GM18861 (cell line): ENCODE measurements around the gene BET1.
"Not testable (repeated sequence)": the region's sequence is repeated elsewhere in the genome, so short reads cannot be mapped to it uniquely, and the experiment has no call there.

Source experiments
- ATAC-seq: cut with Tn5 transposase; IDR thresholded peaks from one replicate; pipeline ENCODE4 v1.9.1; 2021; ENCODE audit not compliant: unreplicated experiment

BET1 gene

DNA sequence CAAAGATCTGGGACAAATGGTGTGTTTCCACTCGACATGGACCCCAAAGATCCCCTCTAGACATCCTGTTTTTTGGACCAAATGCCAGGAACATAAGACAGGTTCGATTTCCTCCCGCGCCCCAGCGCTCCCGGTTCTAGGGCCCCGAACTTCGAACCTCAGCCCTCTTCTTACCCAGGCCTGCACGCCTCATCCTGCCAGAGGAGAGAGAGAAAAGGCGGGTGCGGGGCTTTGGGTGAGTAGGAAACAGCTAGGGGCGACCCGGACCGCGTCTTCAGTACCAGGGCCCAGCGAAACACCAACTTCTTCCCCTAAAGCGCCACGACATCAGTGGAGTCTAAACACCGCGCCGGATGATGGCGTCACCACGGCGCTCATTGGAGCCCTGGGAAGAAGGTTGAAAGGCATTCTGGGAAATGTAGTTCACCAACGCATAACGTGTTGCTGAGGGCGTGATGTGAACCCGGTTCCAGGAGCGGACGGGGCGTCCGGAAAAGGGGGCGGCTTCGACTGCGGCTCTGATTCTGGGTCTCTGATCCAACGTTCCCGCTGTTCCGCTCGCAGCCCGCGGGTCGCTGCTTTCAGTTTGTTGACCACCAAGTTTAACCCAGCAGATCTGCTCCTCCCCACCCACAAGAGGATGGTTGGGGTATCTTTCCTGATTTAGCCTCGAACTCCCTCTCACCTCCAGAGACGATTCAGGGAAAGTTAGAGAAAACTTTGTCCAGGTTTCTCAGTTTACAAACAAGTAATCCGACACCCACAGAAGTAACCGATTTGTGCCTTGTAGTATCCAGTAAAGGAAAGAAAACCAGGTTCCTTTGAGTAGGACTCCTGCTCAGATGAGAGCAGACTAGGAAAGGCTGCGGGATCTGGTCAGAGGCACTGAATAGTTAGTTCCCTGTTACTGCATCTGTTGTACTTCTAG is at the start of gene BET1:
Gene BET1, minus strand, starts transcription at position 332 of the 928 bp plus-strand sequence. Its CDS starts 139 bp downstream, at position 193.
- ATAC-seq, result peak; percentile 97

- ATAC-seq, result no peak
These were observed 49.4 kb upstream of the BET1 start for GRCh38 chr7:94053532-94053931.

DNA sequence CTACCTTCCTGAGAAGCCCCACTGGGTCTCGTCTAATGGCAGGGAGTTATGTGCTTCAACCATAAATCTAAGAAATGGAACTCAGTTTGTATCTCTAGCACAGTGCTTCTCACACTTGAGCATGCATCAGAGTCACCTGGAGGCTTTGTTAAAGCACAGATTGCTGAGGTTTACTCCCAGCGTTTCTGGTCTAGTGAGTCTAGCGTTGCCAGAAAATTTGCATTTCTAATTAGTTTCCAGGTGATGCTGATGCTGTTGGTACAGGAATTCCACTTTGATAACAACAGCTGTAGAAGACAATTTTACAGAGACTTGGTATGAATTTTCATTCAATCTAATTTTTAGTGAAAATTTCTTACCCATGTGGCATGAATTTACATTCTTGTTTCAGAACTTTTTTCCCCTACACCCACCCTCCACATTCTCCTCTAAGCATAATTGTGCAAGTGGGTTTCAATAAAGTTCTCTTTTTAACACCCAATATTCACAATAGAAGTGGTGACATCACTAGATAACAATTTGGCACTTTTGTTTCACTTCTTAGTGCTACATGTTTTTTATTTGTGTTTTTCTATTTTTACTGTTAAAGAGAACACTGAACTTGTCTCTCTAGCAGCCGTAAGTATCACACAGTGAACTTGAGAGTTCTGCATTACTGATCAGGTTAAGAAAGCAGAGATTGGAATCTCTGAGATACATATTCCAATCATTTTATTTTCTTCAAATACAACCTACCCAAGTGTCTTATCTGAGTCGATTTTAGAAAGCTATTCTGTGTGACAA is 48.4 kb upstream of the BET1 start:
- peak; percentile 47 for ATAC-seq

GRCh38 chr7:94050046-94050445 is 45.9 kb upstream of the BET1 start:
- peak; percentile 86 for ATAC-seq

DNA sequence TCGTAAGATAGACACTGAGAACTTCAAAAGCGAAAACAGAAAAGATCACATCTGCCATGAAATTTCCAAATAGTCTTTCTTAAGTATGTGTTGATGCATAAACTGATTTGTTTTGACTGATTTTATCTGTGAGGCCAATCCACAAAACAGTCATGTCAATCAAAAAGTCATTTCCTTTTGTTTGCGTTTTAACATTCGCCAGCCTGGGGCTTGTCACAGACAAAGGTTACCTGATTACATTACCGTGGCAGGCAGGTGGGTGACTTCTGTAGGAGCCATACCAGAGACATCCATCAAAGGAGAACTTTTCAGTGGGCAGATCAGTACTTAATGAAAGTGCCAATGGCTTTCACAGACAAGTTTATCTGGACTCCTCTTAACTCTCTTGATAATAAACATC is 45.5 kb upstream of the BET1 start:
- peak; percentile 13 for ATAC-seq

GRCh38 chr7:94048755-94049154 is 44.6 kb upstream of the BET1 start:
- no peak for ATAC-seq

GRCh38 chr7:94047956-94048355 is 43.8 kb upstream of the BET1 start:
- no peak for ATAC-seq

DNA sequence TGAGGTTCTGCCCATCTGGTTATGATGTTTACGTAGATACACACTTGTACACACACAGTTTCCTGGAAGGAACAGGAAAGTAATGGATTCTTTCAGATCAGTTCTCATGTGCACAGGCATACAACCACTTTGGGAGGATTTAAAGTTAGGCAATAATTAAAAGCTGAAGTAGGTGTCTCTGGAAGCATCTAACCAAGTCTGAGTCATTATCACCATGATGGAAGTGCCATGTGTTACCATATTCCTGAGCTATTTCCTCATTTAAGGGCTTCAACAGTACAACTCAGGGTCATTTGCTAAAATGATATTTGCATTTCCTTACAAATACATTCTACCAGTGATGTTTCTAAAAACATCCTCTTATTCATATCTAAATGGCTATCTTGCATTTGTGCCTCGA is 41.4 kb upstream of the BET1 start:
- no peak for ATAC-seq

- ATAC-seq, result no peak
These were observed 40.7 kb upstream of the BET1 start for GRCh38 chr7:94044806-94045205.

- no peak for ATAC-seq
These were observed 39.1 kb upstream of the BET1 start for GRCh38 chr7:94043299-94043698.

GRCh38 chr7:94042381-94042780 is 38.2 kb upstream of the BET1 start:
- ATAC-seq, result peak; percentile 93

- ATAC-seq, result no peak
These were observed 37.4 kb upstream of the BET1 start for GRCh38 chr7:94041529-94041928.

- ATAC-seq, result no peak
These were observed 36.1 kb upstream of the BET1 start for GRCh38 chr7:94040254-94040653.

DNA sequence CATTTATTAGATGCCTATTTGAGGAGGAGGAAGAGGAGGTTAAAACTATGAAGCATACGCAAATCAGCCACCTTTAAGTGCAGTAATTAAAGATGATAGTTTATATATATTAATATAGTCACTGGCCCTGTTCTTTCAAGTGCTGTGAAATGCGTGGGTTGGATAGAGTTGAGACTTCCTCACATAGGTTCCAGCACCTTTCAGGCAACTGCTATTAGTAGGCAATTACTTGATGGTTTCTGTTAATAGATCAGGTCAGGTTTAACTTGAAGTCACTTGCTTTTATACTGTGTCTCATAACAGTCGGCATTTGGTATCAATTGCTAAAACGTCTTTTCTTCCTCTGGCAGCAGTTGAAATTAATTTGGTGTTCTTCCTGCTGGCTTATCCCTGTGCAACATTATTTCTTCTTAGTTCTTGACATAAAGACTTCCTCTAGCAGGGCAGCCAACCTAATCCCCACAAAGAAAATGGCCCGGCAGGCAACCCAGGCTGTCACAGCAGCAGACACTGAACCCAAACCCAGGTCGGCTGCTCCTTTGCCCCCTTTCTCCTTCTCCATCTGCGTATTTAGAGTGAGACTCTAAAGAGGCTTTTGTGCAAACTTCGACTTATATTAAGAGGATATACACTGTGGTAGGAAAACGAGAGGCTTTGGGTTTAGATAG is 35.3 kb upstream of the BET1 start:
- ATAC-seq, result no peak

- peak; percentile 48 for ATAC-seq
These were observed 27.7 kb upstream of the BET1 start for GRCh38 chr7:94031865-94032264.

GRCh38 chr7:94030634-94031033 is 26.5 kb upstream of the BET1 start:
- no peak for ATAC-seq

GRCh38 chr7:94029976-94030375 is 25.8 kb upstream of the BET1 start:
- ATAC-seq, result no peak

DNA sequence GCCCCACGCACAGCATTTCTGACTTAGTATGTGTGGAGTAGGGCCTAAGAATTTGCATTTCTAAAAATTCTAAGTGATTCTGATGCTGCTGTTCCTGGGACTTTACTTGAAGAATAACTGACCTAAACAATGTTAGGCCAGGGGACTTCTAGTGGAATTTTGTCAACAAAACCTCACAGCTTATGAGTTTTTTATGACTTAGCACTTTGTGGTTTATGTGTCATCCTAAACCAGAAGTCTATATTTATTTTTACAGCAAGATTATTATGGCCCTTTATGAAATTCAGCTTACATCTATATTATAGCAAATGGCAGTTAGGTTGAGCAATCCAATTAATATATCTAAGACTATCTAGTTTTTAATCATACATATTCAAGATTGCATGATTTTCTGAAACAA is 24.6 kb upstream of the BET1 start:
- ATAC-seq, result no peak

DNA sequence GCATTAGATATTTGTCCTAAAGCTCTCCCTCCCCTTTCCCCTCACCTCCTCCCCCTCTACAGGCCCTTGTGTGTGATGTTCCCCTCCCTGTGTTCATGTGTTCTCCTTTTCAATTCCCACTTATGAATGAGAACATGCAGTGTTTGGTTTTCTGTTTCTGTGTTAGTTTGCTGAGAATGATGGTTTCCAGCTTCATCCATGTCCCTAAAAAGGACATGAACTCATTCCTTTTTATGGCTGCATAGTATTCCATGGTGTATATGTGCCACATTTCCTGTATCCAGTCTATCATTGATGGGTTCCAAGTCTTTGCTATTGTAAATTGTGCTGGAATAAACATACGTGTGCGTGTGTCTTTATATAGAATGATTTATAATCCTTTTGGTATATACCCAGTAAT is 22.5 kb upstream of the BET1 start:
- ATAC-seq, result not testable (repeated sequence)

- ATAC-seq, result no peak
These were observed 18.4 kb upstream of the BET1 start for GRCh38 chr7:94022550-94022949.

DNA sequence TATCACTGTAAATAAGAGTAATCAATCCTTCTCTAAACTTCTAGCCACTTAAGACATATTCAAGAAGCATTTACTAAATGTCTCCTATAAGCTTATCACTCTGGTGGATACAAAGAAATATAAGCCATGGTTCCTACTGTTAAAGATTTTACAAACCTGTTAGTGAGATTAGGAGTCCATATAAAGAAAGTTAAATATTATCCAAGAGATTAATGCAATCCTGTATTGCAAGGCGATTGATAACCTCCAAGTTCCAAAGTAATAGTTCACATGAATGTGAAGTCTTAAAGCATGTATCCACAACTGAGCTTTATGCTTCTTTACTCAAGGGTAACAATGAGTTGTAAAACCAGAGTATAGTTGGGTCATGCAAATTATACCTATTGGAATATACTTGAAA is 12.6 kb upstream of the BET1 start:
- ATAC-seq, result no peak
